IPS DF 19.7 (cell line): Measurements from ENCODE around the gene TSPAN9.

Source experiments
- DNase-seq: peaks from one replicate; pipeline ENCODE4 v3.0.0-alpha.2; 2013; ENCODE audit warnings: low read depth, low spot score

TSPAN9 gene

GRCh38 chr12:3225154-3225795 is 148.1 kb downstream of the TSPAN9 start:
- no peak for DNase-seq

GRCh38 chr12:3225796-3226180 is 148.6 kb downstream of the TSPAN9 start:
- DNase-seq: no peak

DNA sequence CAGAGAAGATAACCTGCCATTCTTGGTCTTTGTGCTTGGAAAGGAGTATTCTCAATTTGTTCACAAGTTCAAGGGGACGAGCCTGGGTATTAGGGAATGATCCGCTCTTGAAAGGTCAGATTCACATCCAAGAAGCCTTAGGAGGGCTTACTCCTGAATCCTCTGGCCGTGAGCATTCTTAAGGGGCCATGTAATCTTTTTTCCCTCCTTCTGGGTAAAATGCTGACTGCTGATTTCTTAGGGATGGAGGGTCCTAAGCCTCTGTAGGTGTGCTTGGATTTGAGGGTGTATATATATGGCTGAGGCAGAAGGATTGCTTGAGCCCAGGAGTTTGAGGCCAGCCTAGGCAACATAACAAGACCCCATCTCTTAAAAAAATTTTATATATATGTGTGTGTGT is 149.1 kb downstream of the TSPAN9 start:
- DNase-seq: no peak

GRCh38 chr12:3227076-3227975 is 150.1 kb downstream of the TSPAN9 start:
- DNase-seq: no peak

- no peak for DNase-seq
Observed at GRCh38 chr12:3228552-3228951, 151.4 kb downstream of the TSPAN9 start.

DNA sequence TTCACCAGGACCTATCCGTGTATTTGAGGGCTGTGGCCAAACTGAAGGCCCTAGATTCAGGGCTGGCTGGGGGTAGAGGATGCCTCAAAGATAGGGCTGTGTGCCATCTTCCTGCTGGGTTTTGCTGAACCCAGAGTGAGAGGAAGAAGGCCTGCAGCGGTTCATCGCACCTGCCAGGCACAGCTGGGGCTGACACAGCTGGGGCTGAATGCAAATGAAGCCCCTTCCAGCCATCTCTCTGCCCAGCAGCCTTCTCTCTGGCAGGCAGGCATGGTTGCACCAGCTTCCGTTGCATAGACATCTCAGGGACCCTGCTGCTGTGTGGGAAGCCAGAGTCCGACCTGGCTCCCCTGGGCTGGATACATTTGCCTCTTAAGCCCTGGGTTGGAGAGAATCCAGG is 152.4 kb downstream of the TSPAN9 start:
- DNase-seq: no peak

GRCh38 chr12:3230758-3231375 is 153.7 kb downstream of the TSPAN9 start:
- no peak for DNase-seq

- DNase-seq: no peak
Observed at GRCh38 chr12:3231399-3231876, 154.3 kb downstream of the TSPAN9 start.

GRCh38 chr12:3233797-3234196 is 156.6 kb downstream of the TSPAN9 start:
- no peak for DNase-seq

- DNase-seq: no peak
Observed at GRCh38 chr12:3236345-3237187, 159.4 kb downstream of the TSPAN9 start.

DNA sequence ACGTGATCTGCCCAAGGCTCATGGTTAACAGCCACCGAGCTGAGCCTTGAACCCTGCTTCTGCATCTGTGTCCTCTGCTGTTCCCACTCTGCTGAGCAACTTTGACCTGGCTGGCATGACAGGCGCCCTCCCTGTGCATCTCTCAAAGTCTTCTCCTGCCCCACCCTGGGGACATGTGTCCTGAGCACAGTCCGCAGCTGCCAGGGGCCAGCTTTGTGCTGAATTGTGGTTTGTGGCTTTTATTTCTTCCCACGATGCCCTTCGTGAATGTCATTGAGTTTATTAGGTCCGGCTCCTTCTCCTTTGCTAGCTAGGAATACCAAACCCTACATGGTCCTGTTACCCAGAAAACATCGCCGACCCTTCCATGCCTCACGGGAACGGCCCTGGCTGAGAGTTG is 161.0 kb downstream of the TSPAN9 start:
- no peak for DNase-seq

DNA sequence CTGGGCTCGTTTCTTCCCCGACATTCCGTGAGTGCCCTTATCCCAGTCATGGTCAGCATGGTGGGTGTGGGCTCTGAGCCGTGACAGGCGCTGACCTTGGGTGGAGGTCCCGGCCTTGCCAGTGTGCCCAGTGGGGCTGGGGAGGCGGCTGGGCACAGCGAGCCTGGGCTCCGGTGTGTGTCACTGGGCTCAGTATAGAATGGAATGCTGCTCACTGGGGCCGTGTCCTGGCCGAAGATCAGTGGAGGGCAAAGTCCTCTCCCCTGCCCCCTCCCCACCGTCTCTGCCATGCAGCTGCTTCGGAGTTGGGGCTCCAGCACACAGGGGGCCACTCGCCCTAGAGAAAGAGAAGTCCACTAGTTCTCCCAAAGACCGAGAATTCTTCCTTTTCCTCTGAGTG is 164.4 kb downstream of the TSPAN9 start:
- DNase-seq: no peak

DNA sequence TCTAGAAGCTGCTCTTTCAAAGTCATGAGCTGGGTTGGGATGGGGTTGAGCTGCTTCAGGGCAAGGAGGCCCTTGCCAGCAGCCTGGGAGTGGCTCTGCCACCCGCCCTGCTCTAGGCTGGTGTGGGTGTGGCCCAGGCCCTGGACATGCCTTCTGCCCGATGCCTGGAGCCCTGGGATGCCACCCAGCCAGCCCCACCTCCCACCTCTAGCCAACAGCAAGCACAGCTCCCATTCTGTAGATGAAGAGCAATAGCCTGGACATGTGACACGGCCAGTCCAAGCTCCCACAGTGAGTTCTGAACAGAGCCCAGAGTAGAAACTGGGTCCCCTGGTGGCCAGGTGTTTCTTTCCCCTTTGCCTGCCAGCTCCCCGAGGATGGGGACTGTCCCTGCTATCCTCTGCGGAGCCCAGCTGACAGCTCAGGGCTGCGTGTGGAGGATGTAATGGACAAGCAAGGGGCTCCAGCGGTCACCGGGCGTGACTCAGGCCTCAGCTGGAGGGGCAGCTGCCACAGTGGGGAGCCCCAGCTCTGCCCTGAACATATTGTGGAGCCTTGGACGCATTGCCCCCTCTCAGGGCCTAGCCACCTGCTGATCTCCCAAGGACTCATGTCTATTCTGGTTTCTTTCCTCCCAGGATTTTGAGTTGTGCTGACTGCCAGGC is 165.2 kb downstream of the TSPAN9 start:
- DNase-seq: no peak

DNA sequence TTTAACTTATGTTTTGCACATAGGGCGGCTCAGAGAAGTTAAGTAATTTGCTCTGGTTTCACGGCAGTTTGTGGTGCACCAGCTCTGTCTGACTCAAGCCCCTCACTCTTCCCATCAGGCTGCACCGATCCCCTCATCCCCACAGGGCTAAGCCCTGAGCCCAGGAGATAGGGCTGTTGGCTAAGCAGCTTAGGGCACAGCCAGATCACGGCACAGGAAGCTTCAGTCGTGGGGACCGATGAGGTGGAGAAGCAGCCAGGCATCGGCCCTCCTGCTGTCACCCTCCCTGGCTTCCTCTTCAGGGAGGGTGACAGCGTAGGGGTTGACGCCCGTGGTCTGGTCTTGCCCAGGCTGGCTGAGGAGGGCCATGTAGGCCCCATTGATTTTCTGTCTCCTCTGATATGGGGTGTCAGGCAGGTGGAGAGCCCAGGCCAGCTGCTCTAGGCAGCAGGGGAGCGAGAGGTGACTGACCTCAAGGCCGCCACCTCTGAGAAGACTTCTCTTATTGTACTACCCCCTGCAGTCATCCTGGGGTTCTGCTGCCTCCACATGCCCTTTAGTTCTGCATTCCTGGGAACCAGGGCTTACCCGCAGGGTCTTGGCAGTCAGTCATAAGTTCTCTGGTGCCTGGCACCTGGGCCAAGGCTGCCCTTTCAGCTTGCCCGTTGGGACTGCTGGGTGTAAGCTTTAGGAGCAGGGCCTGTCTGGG is 166.4 kb downstream of the TSPAN9 start:
- DNase-seq: no peak

DNA sequence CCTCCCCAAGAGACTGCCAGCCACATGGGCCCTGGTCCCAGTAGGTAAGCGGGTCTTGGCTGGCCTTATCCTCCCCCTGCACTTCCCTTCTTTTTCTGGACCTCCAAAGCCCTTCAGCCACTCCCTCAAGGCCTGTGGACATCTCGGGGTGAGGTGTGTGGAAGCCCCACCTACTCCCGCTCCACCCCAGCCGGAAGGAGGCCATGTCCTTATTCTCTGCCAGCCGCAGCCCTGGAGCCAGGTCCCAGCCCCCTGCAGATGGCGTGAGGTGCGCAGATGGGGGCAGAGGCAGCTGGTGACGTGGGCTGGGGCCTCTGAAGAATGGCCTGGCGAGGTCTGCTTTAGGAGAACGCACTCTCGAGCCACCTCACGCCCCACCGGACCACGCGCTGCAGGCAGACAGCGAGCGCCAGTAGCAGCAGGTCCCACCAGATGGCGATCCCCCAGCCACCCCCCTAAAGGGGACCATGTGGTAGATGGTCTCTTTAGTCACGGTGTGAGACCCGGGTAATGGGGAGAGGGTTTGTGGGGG is 167.1 kb downstream of the TSPAN9 start:
- DNase-seq: no peak

GRCh38 chr12:3246253-3246652 is 169.1 kb downstream of the TSPAN9 start:
- DNase-seq: no peak

GRCh38 chr12:3247077-3247476 is 169.9 kb downstream of the TSPAN9 start:
- no peak for DNase-seq

DNA sequence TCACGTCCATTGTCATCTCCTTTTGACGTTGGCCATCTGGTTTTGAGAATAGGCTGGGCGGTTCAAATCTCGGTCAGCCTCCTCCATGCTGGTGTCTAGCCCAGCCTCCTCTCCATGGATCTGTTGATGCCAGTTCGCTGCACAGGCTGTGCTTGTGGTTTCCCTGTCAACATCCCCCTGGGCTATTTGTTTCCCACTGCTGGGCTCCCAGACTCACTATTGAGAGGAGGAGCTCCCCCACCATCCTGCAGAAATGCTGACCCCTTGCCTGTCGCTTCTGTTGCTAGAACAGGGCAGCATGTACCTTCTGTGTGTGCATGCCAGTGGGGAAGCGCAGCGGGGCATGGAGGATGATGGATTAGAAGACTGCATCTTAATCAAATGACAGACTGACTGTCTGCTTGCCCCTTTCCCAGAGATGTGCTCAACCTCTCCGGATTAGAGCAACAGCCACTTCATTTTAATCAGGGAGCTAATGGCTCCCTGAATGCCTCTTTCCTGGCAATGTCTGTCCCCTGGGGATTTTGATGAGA is 170.5 kb downstream of the TSPAN9 start:
- no peak for DNase-seq

- no peak for DNase-seq
Observed at GRCh38 chr12:3249081-3249800, 172.1 kb downstream of the TSPAN9 start.
